GM10248 (cell line): ENCODE data around the gene QKI.

ENCODE experiments used
- CTCF ChIA-PET: fragments of 300-600 bp; sonication (Branson Sonifier 250); formaldehyde crosslinking; extraction: SDS; loops from one replicate; lab custom pipeline; 2021; ENCODE audit warnings: antibody characterized with exemption; lab: Yijun Ruan, JAX
- POLR2A ChIA-PET: fragments of 350-650 bp; sonication (Branson Sonifier 250); formaldehyde crosslinking; extraction: SDS; loops from one replicate; lab custom pipeline; 2020; ENCODE audit warnings: antibody characterized with exemption; lab: Yijun Ruan, JAX
- DNase-seq: peaks from one replicate; pipeline ENCODE4 v3.0.0; 2012; ENCODE audit errors: extremely low spot score
- TF ChIP-seq, protein P1 (sequence below): IDR thresholded peaks from 2 replicates; pipeline ENCODE4 v1.5.1; 2012; ENCODE audit warnings: mild to moderate bottlenecking, low read depth; ENCODE audit errors: extremely low read depth, missing control alignments, control extremely low read depth

The QKI gene

DNA sequence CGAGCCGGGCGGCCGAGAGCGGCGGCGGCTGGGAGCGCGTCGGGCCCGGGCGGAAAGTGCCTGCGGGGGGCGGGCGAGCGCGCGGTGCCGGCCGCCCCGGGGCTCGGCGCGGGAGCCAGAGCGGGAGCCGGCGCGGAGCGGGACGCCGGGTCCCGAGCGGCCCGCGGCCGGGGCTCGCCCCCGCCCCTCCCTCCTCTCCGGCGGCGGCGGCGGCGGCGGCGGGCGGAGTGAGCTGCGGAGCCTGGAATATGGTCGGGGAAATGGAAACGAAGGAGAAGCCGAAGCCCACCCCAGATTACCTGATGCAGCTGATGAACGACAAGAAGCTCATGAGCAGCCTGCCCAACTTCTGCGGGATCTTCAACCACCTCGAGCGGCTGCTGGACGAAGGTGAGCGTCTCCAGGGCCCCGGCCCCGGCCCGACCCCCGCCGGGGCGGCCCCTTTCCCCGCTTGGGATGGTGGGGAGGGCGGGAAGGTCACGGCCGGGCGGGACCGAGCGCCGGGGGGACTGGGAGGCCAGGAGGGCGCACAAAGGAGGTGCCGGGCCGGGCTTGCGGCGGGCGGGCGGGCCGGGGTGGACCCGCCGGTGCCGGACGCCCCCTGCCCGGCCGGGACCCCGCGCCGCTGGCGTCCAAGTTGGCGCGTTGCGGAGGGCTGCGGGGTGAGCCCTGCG, 565 bp downstream of the QKI start:
- TF ChIP-seq, protein P1, sequence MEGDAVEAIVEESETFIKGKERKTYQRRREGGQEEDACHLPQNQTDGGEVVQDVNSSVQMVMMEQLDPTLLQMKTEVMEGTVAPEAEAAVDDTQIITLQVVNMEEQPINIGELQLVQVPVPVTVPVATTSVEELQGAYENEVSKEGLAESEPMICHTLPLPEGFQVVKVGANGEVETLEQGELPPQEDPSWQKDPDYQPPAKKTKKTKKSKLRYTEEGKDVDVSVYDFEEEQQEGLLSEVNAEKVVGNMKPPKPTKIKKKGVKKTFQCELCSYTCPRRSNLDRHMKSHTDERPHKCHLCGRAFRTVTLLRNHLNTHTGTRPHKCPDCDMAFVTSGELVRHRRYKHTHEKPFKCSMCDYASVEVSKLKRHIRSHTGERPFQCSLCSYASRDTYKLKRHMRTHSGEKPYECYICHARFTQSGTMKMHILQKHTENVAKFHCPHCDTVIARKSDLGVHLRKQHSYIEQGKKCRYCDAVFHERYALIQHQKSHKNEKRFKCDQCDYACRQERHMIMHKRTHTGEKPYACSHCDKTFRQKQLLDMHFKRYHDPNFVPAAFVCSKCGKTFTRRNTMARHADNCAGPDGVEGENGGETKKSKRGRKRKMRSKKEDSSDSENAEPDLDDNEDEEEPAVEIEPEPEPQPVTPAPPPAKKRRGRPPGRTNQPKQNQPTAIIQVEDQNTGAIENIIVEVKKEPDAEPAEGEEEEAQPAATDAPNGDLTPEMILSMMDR = no peak
- ChIA-PET POLR2A (interaction anchor here (0.6 kb wide), 1 partner anchor 363 kb away, joined by 7 read pairs; no protein-coding TSS in a partner anchor), CTCF (interaction anchor here (1.0 to 1.5 kb wide), 3 partner anchors 11 to 21 kb away, joined by 3 to 4 read pairs (median 4); no protein-coding TSS in a partner anchor)
- DNase-seq = peak; percentile 33

DNA sequence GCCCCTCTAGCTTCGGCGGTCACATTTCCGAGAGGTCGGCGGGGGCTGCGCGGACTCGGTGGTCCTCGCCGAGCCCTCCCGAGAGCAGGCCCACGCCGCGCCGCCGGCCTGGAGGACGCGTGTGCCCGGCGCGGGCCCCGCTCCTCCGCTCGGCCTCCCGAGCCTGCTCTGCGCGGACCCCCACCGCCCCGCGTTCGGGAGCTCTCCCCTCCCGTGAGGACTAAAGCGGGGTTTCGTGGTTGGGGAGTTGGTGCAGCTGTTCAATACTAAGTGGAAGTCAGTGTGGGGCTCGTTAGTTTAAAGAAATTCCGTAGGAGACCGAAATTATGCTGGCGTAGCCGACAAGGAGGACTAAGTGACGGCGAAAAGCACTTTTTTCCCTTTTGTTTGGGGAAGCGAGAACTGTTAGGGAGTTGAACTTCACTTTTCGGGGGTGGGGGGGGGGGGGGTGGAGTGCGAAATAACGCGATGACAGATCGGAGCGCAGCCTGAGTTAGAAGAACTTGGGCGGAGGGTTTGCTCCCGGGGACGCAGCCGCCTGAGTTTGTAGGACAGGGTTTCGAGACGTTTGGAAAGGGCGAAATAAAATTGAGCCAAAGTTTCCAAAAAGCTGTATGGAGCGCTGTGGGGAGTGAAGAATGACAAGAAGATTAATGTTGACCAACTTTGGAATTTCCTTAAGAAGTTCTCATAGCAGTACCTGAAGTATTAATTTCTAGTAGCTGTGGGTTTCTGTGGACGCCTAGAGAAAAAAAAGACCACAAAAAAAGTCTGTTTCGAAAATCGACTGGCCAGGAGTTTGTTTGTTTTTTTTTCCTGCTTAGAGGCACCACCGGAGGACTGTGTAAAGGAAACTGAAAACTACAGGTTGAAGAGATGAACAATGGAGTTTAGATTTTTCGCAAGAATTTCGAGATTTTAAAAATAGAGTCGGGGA, 1.4 kb downstream of the QKI start:
- CTCF ChIA-PET = interaction anchor here (1.0 to 1.7 kb wide), 7 partner anchors 10 to 22 kb away, joined by 3 to 4 read pairs (median 4); no protein-coding TSS in a partner anchor
- peak; percentile 71 for DNase-seq
- POLR2A ChIA-PET = interaction anchor here (0.6 to 0.7 kb wide), 2 partner anchors 146 to 362 kb away, joined by 3 to 7 read pairs; no protein-coding TSS in a partner anchor
- TF ChIP-seq, protein P1 = no peak

DNA sequence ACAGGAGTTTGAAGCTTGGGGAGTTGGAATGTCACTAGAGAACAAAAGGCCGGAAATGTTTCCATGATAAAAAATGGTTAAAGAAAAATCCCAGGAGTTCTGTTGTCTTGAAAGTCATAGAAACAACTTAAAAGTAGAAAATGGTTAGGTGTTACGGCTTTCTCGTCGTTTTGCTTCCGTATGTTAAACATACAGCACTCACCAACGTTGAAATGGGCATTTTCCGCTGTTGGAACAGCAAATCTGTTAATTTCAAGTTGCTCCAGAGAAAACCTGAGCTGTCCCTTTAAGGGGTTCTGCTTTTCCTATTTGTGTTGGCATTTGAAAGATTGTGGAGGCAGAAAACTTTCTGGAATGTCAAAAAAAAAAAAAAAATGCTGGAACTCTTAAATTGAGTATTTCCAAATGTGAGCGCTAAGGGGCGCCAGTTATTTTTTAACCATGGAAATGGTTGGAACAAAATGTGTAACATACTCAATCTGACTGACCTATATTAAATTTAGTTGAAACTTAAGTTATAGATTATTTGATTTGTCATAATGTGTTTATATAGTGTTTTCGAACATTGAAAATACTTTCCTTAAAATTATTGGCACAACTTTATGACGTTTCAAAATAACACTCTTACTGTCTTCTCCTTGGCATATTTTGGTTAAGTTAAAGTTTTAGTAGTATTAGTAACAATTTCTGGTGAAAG, 2.2 kb downstream of the QKI start:
- DNase-seq = no peak
- TF ChIP-seq, protein P1 = peak; percentile 42
- ChIA-PET CTCF (interaction anchor here (0.7 to 1.7 kb wide), 7 partner anchors 9 to 48 kb away, joined by 3 to 4 read pairs (median 3); no protein-coding TSS in a partner anchor), POLR2A (interaction anchor here (0.7 kb wide), 1 partner anchor 145 kb away, joined by 3 read pairs; no protein-coding TSS in a partner anchor)

DNA sequence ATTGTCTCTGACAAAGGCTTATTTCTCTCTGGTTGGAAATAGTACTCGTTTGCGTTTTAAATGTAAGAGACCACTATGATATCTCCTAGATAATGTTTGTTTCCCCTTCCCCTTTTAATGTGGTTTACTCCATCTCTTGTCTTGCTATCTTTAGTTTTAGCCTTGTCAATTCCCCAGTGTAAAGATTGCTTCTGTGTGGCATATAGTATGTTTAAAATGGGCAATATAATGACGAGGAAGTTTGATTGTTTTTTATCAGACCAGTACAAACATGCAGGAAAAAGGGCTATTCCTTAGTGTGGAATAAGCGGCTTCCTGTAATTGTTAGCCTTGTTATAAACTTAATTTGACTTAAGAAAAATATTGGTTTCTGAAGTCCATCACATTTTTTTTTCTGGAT, 3.1 kb downstream of the QKI start:
- TF ChIP-seq, protein P1 = no peak
- POLR2A ChIA-PET = no interaction called here
- CTCF ChIA-PET = interaction anchor here (0.7 to 1.7 kb wide), 4 partner anchors 12 to 47 kb away, joined by 3 to 4 read pairs (median 3); no protein-coding TSS in a partner anchor
- no peak for DNase-seq

DNA sequence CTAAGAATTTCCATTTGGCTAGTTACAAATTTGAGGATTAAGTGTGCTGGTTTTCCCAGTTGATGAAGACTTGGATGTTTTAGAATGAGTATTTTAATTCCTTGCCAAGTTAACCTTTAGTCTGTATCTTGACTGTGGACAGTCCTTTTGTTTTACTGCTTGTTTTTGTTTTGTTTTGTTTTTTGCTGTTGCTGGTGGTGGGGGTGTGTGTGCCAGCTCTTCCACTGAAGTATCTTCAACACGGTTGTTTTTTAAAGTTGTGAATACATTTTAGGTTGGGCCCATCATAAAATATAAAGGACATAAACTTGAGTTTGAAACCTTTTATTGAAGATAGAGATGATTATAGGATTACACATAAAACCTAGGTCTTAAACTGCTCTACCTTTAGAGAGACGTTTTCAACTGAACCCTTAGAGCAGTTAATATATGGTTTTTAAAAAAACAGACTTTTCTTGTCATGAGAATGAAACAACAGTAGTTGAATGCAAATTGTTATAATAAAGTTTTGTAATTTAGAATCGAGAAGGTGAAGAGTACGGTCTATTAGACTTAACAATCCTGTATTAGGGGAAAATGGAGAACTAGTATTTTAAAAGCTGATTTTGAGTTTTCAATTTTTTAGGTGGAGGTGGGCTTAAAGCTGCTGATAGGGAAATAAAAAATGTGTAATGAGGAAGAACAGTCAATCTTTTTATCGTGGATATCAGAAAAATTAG, 4.0 kb downstream of the QKI start:
- ChIA-PET CTCF (interaction anchor here (1.1 kb wide), 1 partner anchor 23 kb away, joined by 4 read pairs; no protein-coding TSS in a partner anchor), POLR2A (no interaction called here)
- DNase-seq = no peak
- TF ChIP-seq, protein P1 = no peak
